ENCODE results near the gene CCT8.
"Not testable (repeated sequence)": the region's sequence is repeated elsewhere in the genome, so short reads cannot be mapped to it uniquely, and the experiment has no call there.

The CCT8 gene

DNA sequence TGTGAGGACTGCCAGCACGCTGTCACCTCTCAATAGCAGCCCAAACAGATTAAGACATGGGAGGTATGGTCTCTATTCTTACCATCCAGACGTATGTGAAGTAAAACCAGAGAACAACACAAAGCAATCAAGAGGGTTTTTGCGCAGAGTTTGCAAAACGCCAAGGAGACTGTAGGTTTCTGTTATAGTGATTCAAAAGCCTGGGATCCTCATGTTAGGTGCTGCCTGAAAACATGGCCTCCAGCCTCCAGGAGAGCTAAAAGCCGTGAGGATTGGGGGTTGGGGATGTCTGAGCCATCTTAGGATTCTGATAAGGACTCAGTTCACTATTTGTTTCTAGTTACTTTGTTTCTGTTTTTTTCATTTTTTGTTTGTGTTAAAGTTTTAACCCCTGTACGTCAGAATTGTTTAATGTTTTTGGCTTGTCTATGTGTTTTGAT lies 4.2 kb upstream of the CCT8 start:
- DNase-seq, result no peak

DNA sequence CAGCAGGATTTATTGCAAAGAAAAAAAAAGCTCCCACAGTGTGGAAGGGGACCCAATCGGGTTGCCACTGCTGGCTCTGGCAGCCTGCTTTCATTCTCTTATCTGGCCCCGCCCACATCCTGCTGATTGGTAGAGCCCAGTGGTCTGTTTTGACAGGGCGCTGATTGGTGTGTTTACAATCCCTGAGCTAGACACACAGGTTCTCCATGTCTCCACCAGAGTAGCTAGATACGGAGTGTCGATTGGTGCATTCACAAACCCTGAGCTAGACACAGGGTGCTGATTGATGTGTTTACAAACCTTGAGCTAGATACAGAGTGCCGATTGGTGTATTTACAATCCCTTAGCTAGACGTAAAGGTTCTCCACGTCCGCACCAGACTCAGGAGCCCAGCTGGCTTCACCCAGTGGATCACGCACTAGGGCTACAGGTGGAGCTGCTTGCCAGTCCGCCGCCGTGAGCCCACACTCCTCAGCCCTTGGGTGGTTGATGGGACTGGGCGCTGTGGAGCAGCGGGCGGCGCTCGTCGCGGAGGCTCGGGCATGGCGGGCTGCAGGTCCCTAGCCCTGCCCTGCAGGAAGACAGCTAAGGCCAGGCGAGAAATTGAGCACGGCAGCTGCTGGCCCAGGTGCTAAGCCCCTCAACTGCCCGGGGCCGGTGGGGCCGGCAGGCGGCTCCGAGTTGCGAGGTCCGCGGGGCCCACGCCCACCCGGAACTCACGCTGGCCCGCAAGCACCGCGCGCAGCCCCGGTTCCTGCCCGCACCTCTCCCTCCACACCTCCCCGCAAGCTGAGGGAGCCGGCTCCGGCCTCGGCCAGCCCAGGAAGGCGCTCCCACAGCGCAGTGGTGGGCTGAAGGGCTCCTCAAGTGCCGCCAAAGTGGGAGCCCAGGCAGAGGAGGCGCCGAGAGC lies 3.5 kb upstream of the CCT8 start:
- DNase-seq, result not testable (repeated sequence)

GRCh38 chr21:29075706-29076466 lies 2.4 kb upstream of the CCT8 start:
- DNase-seq, result no peak

- DNase-seq, result no peak
Observed at GRCh38 chr21:29074783-29075182, 1.3 kb upstream of the CCT8 start.

DNA sequence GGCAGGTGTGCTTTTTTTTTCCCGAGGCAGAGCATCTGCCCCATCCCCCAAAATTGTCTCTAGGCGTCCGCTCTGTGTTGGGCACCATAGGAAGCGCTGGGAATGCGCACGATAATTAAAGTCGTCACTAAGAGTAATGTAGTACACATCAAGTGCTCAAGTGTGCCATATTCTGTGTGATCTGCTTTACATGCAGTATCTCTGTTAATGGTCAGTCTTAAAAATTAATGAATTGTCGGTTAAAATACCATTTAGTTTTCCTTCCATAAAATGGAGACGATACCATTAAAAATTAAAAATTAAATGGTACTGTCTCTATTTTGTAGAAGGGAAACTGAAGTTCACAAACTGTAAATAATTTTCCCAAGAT lies 544 bp upstream of the CCT8 start:
- no peak for DNase-seq

GRCh38 chr21:29072873-29073221 lies 601 bp downstream of the CCT8 start:
- DNase-seq, result no peak

- DNase-seq, result no peak
Observed at GRCh38 chr21:29064850-29065481, 8.5 kb downstream of the CCT8 start.

DNA sequence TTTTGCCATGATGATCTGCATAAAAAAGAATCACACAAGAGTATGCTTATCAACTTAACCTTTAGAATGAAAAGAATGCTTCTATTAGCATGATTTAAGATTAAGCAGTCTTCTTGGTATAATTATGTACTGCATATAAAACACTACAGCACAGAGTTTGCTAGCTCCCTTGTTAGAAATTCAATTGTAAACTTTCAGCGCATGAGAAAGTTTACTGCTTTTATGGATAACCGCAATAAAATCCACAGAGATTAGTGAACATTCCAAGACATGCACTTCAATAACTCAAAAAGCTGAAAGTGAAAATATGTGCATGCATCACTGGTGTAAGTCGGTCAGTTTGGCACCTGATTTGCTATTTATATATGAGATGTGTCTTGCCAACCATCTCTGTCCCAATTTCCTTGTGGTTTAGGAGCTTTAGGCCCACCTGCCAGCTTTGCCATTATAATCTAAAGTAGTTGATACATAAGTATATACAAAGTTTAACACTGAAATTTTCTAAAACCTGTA lies 16.9 kb downstream of the CCT8 start:
- no peak for DNase-seq

- DNase-seq, result no peak
Observed at GRCh38 chr21:29056005-29056404, 17.4 kb downstream of the CCT8 start.

DNA sequence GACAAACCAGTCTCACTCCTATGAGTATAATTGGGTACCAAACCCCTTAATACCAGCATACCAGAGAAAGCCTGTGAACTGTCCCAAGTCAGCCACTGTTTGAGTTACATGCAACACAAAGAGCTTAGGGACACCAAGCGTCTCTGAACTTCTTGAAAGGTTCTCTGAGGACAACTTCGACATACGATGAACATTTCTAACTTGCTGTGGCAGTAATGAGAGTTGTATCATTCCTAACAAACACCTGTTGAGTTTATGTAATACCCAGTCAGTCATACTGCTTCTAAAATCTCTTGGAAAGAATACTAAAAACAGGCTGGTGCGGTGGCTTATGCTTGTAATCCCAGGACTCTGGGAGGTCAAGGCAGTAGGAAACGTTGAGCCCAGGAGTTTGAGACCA lies 18.4 kb downstream of the CCT8 start:
- DNase-seq, result no peak

- no peak for DNase-seq
Observed at GRCh38 chr21:29053656-29054055, 19.8 kb downstream of the CCT8 start.

GRCh38 chr21:29053011-29053553 lies 20.4 kb downstream of the CCT8 start:
- no peak for DNase-seq

DNA sequence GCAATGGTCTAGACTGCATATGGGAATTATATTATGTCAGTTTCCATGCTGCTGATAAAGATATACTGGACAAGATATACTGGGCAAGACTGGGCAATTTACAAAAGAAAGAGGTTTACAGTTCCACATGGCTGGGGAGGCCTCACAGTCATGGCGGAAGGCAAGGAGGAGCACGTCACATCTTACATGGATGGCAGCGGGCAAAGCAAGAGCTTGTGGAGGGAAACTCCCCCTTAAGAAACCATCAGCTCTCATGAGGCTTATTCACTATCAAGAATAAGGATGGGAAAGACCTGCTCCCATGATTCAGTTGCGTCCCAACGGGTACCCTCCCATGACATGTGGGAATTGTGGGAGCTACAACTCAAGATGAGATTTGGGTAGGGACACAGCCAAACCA lies 21.2 kb downstream of the CCT8 start:
- no peak for DNase-seq

DNA sequence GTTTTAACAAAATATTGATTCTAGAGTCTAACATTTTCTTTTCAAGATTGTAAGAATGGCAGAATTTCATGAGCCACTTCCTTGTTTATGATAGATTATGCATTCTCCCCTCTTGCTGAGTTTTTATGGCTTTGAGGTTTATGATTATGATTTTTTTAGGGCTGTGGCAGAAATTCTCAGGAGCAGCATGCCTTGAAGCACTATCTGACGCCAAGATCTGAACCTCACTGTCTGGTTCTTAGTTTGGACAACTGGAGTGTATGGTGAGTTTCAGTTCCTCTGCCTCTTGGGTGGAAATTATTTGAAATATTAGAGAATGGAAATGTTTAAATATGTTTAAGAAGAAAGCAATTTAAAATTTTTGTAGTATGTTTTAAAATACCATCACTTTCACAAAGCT lies 38.8 kb downstream of the CCT8 start:
- no peak for DNase-seq

GRCh38 chr21:29033871-29034270 lies 39.6 kb downstream of the CCT8 start:
- no peak for DNase-seq

GRCh38 chr21:29033301-29033700 lies 40.1 kb downstream of the CCT8 start:
- DNase-seq, result no peak

DNA sequence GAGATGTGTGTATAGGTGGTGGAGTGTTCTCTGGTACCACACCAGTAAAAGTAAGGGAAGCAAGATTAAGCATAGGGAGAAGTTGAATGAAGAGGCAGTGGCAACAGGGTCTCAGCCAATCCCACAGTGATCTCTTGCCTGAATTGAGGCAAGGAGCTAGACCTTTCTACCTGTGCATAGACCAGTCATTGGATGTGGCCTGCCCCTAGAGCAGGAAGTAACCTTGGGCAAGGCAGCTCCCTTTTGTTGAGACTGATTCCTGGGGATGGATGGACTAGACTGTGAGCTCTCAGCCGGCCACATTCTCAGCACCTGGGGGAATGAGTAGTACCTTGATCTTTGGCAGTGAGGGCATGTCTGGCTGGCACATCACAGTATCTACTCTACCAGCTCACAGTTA lies 42.5 kb downstream of the CCT8 start:
- DNase-seq, result no peak

DNA sequence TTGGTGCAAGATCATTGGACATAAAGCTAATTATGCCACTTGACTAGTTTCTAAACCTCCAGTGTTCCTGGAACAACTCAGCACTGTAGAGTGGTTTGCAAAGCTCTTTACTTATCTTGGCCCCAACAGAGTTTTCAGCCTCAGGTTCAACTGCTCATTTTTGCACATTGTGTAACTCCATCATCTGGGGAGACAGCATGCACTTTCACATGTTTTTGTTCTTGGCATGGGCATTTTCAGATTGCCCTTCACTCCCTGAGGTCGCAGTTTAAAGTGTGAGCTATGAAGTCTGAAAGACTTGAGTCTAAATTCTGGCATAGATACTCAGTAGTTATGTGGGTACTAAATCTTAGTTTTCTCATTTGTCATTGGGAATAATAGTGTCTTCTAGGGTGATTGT lies 43.9 kb downstream of the CCT8 start:
- no peak for DNase-seq

DNA sequence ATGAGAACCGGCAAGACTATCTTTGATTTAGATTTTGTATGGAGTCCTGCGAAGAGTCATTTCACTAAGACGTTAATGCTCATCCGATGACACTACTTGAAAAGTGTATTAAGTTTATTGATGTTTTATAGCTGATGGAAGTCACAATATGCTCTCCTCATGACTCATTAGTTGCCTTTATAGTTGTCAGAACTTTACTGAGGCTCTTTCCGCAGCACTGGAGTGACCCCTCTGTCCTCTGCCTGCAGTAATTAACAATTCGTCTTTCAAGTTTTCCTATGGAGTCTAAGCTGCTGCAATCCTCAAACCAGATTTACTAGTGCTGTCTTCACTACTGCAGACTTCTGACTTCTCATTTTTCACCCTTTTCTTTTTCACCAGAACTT lies 48.1 kb downstream of the CCT8 start:
- DNase-seq, result no peak

- DNase-seq, result peak; percentile 95
Observed at GRCh38 chr21:29024474-29025327, 48.7 kb downstream of the CCT8 start, which contains the start of gene USP16. Gene USP16 (plus strand): TSS chr21:29024668. CDS start chr21:29027914, 3,246 bp downstream.

DNA sequence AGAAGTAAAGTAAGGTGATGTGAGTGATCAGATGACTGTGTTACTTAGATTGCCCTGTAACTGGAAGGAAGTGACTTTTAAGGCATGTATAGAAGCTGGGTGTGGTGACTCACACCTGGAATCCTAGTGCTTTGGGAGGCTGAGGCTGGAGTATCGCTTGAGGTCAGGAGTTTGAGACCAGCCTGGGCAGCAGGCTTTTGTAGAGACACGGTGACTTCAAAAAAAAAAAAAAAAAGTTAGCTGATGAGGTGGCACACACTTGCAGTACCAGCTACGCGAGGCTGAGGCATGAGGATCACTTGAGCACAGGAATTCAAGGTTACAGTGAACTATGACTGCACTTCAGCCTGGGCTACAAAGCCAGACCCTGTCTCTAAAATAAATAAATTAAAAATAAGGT lies 51.3 kb downstream of the CCT8 start:
- DNase-seq, result no peak

GRCh38 chr21:29018540-29018939 lies 54.9 kb downstream of the CCT8 start:
- DNase-seq, result no peak
